A549 treated with AZD2906 at 1 μM for 4 hours (cell line): ENCODE data around the gene SLC17A4. TPM values are rescaled to one million over a fixed set of nuclear protein-coding genes. Genes with fewer than 3 reads are reported as not detected.

Source experiments
- total RNA-seq: library from RNA; stranded (reverse); fragments of 200-300 nt; extraction: Qiagen RNA extraction; gene quantifications from 5 replicates; pipeline ENCODE4 v1.2.3, GENCODE V29; 2022

The SLC17A4 gene
- not detected in 5 replicates for total RNA-seq

DNA sequence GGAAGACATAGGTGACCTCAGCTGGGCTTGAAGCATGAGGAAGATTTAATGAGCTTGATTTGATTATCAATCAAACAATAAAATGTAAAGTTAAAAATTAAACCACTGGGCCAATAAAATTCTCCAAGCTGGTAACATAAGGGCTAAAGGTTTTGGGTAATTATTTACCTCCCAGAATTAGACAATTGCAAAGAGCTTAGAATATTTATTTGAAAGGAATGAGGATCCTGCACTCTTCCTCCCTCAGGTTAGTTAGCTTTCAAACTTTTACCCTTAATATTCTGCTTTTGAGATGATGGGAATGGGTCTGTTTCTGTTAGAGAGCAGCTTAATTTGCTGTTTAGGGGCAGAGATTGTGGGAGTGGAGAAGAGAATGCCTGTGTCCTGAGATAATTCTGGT lies at the start of gene SLC17A4:
TSS of gene SLC17A4 (plus strand) at position 208 of the 400 bp plus-strand sequence. CDS start 7,221 bp downstream, outside the sequence.

Other genes starting within 250 kb of the SLC17A4 start
- 0.24 to 0.46 TPM (median 0.30 TPM) in 5 replicates for gene SCGN, start 102.5 kb upstream of the SLC17A4 start, total RNA-seq
- 0.06 TPM in 1 of 5 replicates, not detected in the others for gene SLC17A1, start 77.3 kb downstream of the SLC17A4 start, total RNA-seq
- 0.81 to 1.2 TPM (median 0.85 TPM) in 5 replicates for gene SLC17A3, start 119.5 kb downstream of the SLC17A4 start, total RNA-seq
- not detected in 5 replicates for gene SLC17A2, start 175.9 kb downstream of the SLC17A4 start, total RNA-seq
- 1.5 to 2.0 TPM (median 1.7 TPM) in 5 replicates for gene TRIM38, start 208.1 kb downstream of the SLC17A4 start, total RNA-seq